ENCODE results near the gene STK25. TPM values are rescaled to one million over a fixed set of nuclear protein-coding genes. Genes with fewer than 3 reads are reported as not detected.

Gene STK25
- total and polyA plus RNA-seq, 2 experiments from 2014 or later = 125 to 304 TPM

- no peak for TF ChIP-seq ZNF462 (CRISPR knock-in tag; IDR thresholded peaks at IDR 0.05)
Observed at GRCh38 chr2:241545523-241546473, 37.4 kb upstream of the STK25 start (continued).

- Histone ChIP-seq H4K20me1 (replicated peaks; ENCODE audit: insufficient read depth) (no peaks in the 10 kb centered on the region), H3K27me3 (ENCODE audit: insufficient read depth) (peaks cover 41% of the 10 kb centered on the region)
- no peak for ATAC-seq
- TF ChIP-seq CTCF (conservative IDR thresholded peaks at IDR 0.05; ENCODE audit: low read depth in 2 of 2) (no peak), CREB1 (CRISPR knock-in tag; IDR thresholded peaks at IDR 0.05; ENCODE audit: low read depth) (no peak), STAT1 (IDR thresholded peaks at IDR 0.05; ENCODE audit: unreplicated experiment) (no peak), POLR2AphosphoS5 (IDR thresholded peaks at IDR 0.05; ENCODE audit: low read depth) (no peak), EZH2phosphoT487 (IDR thresholded peaks at IDR 0.05; ENCODE audit: unreplicated experiment) (no peak), EZH2 (IDR thresholded peaks at IDR 0.05; ENCODE audit: low read depth, unreplicated experiment) (no peak), ZNF331 (CRISPR knock-in tag; IDR thresholded peaks at IDR 0.05; ENCODE audit: low read depth) (no peak), JUNB (IDR thresholded peaks at IDR 0.05; ENCODE audit: unreplicated experiment) (no peak), ETS1 (IDR thresholded peaks at IDR 0.05) (no peak), ZNF114 (CRISPR knock-in tag; IDR thresholded peaks at IDR 0.05) (no peak)
Observed at GRCh38 chr2:241545106-241545505, 36.7 kb upstream of the STK25 start.

More at GRCh38 chr2:241545106-241545505, 36.7 kb upstream of the STK25 start:
- Histone ChIP-seq H3K79me2 (replicated peaks; ENCODE audit: insufficient read depth) (no peaks in the 10 kb centered on the region), H3K4me2 (no peak overlapping the region), H3K27ac (ENCODE audit: low read depth) (no peak overlapping the region), H3K4me3 (no peak overlapping the region), H3K4me1 (ENCODE audit: insufficient read depth) (peaks cover 10% of the 10 kb centered on the region; the same call in 1 of the 2 replicates), H2AFZ (no peak overlapping the region), H3K36me3 (ENCODE audit: insufficient read depth) (no peaks in the 10 kb centered on the region), H3F3A (replicated peaks; ENCODE audit: low read depth) (no peaks in the 10 kb centered on the region; the same call in 1 of the 2 replicates), H3K9me2 (ENCODE audit: insufficient read depth) (no peaks in the 10 kb centered on the region)
- Mint-ChIP-seq H3K36me3 (ENCODE audit: low read depth) (no peaks in the 10 kb centered on the region; the same call in 2 of the 3 replicates), H3K9me3 (no peaks in the 10 kb centered on the region), H3K4me1 (peaks cover 16% of the 10 kb centered on the region), H3K4me3 (no peak overlapping the region), H3K27ac (no peak overlapping the region), H3K27me3 (ENCODE audit: insufficient read depth, low read depth, poor library complexity) (peaks cover 33% of the 10 kb centered on the region)
- DNase-seq (ENCODE audit: low spot score) = no peak
